SK-N-MC (cell line): ENCODE data around the gene EPB41L3.

Source experiments
- EZH2 ChIP-seq: fragments of 200-600 bp; sonication (generic); IDR thresholded peaks from one replicate; pipeline ENCODE4 v1.6.1; 2017; ENCODE audit warnings: antibody characterized with exemption
- POLR2AphosphoS5 ChIP-seq: IDR thresholded peaks from 2 replicates; pipeline ENCODE4 v1.6.1; 2012; ENCODE audit warnings: mild to moderate bottlenecking, low read depth, low read length, borderline replicate concordance

GRCh38 chr18:5380586-5380985 is 163.2 kb downstream of the EPB41L3 start:
- TF ChIP-seq POLR2AphosphoS5 (no peak), EZH2 (no peak)
